Lung (tissue), 12 donors: ENCODE results near the gene KCNAB2. TPM values are rescaled to one million over a fixed set of nuclear protein-coding genes. Genes with fewer than 3 reads are reported as not detected.

Experiments used
- ATAC-seq: fragments of 200-7000 bp; cut with Tn5 transposase; one replicate; pipeline ENCODE4 v1.9.1; 2020; ENCODE audit warnings: moderate number of reproducible peaks; ENCODE audit not compliant: insufficient read depth, low FRiP score
- DNase-seq, 3 donors: peaks; one replicate each; pipeline ENCODE4 v3.0.0-alpha.2; 2013 to 2017
- H3K27ac ChIP-seq, 2 donors: one replicate each; pipeline ENCODE4 v1.5.1; 2013; ENCODE audit warnings: mild to moderate bottlenecking in 2 of 2, moderate library complexity in 2 of 2, control low read depth in 1 of 2, inconsistent platforms in 1 of 2, low read depth in 1 of 2, low read length in 1 of 2
- H3K27me3 ChIP-seq, 3 donors: one replicate each; pipeline ENCODE4 v1.5.1; 2013; ENCODE audit warnings: low read length in 2 of 3; ENCODE audit not compliant: control insufficient read depth in 3 of 3, insufficient read depth in 3 of 3
- H3K36me3 ChIP-seq, 4 donors: one replicate each; pipeline ENCODE4 v1.5.1; 2013; ENCODE audit warnings: low read length in 4 of 4, mild to moderate bottlenecking in 1 of 4, moderate library complexity in 1 of 4; ENCODE audit not compliant: control insufficient read depth in 4 of 4, insufficient read depth in 4 of 4
- H3K4me1 ChIP-seq, 5 donors: one replicate each; pipeline ENCODE4 v1.5.1; 2013; ENCODE audit warnings: low read length in 5 of 5, mild to moderate bottlenecking in 2 of 5, moderate library complexity in 1 of 5; ENCODE audit not compliant: control insufficient read depth in 5 of 5, insufficient read depth in 5 of 5
- H3K4me3 ChIP-seq: one replicate; pipeline ENCODE4 v1.5.1; 2013; ENCODE audit warnings: mild to moderate bottlenecking, control low read depth, moderate library complexity
- H3K9ac ChIP-seq, 2 donors: one replicate each; pipeline ENCODE4 v1.5.1; 2013; ENCODE audit warnings: low read length in 2 of 2, control low read depth in 1 of 2; ENCODE audit not compliant: insufficient read depth in 1 of 2
- H3K9me3 ChIP-seq, 4 donors: one replicate each; pipeline ENCODE4 v1.5.1; 2013; ENCODE audit warnings: low read length in 3 of 4, mild to moderate bottlenecking in 1 of 4, moderate library complexity in 1 of 4; ENCODE audit not compliant: control insufficient read depth in 4 of 4, insufficient read depth in 3 of 4
- WGBS, 2 donors: extraction: QIAGEN DNeasy Blood & Tissue Kit; methylation state at CpG; one replicate each; pipeline ENCODE4 v1.1.7; 2013; 5-methylcytosine and 5-hydroxymethylcytosine counted together
- polyA plus RNA-seq, 2 donors: library from polyadenylated mRNA; stranded (reverse); fragments of 200-250 nt; gene quantifications; one replicate each; pipeline ENCODE4 v1.2.1, GENCODE V29; 2013
- total RNA-seq, 2 donors: library from RNA; depleted of rRNA in 1 of 2; stranded (reverse); fragments of >200 nt in 1 of 2; gene quantifications; one replicate each; pipeline ENCODE4 v1.2.1, GENCODE V29; 2014 to 2021
- TF ChIP-seq, protein P1 (sequence below): IDR thresholded peaks from 2 replicates; pipeline ENCODE4 v1.5.1; 2012; ENCODE audit warnings: mild to moderate bottlenecking; ENCODE audit errors: control extremely low read depth, extremely low read depth
- donor health status: control.
- donor health status: control.
- donor health status: Bipolar disorder and iron deficiency.
- donor health status: healthy.
- donor health status: DM: yes; HTN: yes; CAD: no.

KCNAB2 gene
- total and polyA plus RNA-seq, 4 donors: 13.7 to 86.4 (median 45.5) TPM

DNA sequence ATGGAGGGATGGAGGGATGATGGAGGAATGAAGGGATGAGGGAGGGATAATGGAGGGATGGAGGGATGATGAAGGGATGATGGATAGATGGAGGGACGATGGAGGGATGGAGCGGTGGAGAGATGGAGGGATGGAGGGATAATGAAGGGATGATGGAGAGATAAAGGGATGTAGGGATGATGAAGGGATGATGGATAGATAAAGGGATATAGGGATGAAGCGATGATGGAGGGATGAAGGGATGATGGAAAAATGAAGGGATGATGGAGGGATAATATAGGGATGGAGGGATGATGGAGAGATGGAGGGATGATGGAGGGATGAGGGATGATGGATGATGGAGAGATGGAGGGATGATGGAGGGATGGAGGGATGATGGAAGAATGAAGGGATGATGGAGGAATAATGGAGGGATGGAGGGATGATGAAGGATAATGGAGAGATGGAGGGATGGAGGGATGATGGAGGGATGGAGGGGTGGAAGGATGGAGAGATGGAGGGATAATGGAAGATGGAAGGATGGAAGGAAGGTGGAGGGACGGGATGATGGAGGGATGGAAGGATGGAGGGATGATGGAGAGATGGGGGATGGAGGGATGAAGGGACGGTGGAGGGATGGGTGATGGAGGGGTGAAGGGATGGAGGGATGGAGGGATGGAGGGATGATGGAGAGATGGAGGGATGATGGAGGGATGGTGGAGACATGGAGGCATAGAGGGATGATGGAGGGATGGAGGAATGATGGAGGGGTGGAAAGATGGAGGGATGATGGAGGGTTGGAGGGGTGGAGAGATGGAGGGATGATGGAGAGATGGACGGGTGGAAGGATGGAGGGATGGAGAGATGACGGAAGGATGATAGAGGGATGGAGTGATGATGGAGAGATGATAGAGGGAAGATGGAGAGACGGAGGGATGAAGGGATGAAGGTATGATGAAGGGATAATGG, 62.0 kb downstream of the KCNAB2 start:
- TF ChIP-seq, protein P1, sequence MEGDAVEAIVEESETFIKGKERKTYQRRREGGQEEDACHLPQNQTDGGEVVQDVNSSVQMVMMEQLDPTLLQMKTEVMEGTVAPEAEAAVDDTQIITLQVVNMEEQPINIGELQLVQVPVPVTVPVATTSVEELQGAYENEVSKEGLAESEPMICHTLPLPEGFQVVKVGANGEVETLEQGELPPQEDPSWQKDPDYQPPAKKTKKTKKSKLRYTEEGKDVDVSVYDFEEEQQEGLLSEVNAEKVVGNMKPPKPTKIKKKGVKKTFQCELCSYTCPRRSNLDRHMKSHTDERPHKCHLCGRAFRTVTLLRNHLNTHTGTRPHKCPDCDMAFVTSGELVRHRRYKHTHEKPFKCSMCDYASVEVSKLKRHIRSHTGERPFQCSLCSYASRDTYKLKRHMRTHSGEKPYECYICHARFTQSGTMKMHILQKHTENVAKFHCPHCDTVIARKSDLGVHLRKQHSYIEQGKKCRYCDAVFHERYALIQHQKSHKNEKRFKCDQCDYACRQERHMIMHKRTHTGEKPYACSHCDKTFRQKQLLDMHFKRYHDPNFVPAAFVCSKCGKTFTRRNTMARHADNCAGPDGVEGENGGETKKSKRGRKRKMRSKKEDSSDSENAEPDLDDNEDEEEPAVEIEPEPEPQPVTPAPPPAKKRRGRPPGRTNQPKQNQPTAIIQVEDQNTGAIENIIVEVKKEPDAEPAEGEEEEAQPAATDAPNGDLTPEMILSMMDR: no peak
- no peak for ATAC-seq
- Histone ChIP-seq H3K4me1 (no peaks in the 10 kb centered on the region), H3K27ac (no peak overlapping the region), H3K9me3 (no peaks in the 10 kb centered on the region), H3K9ac (no peak overlapping the region), H3K36me3 (no peaks in the 10 kb centered on the region), H3K27me3 (peaks cover 0 to 6% (median 2%) of the 10 kb centered on the region in 3 donors), H3K4me3 (no peak overlapping the region)
- WGBS, 2 donors: 91% methylated on average over 8 of the region's 8 CpGs
- DNase-seq: no peak

DNA sequence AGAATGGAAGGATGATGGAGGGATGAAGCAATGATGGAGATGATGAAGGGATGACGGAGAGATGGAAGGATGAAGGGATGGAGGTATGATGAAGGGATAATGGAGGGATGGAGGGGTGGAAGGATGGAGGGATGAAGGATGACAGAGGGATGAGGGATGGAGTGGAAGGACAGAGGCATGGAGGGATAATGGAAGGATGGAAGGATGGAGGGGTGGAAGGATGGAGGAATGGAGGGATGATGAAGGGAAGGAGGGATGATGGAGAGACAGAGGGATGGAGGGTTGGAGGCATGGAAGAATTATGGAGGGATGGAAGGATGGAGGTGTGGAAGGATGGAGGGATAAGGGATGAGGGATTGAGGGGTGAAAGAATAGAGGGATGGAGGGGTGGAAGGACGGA, 62.8 kb downstream of the KCNAB2 start:
- Histone ChIP-seq H3K4me1 (no peaks in the 10 kb centered on the region), H3K27ac (no peak overlapping the region), H3K9me3 (no peaks in the 10 kb centered on the region), H3K9ac (no peak overlapping the region), H3K27me3 (peaks cover 0 to 6% (median 0%) of the 10 kb centered on the region in 3 donors), H3K4me3 (no peak overlapping the region), H3K36me3 (no peaks in the 10 kb centered on the region)
- DNase-seq (no peak), ATAC-seq (no peak)
- WGBS, 2 donors: 63 to 74% methylated on average over 2 of the region's 2 CpGs
- TF ChIP-seq, protein P1: no peak

DNA sequence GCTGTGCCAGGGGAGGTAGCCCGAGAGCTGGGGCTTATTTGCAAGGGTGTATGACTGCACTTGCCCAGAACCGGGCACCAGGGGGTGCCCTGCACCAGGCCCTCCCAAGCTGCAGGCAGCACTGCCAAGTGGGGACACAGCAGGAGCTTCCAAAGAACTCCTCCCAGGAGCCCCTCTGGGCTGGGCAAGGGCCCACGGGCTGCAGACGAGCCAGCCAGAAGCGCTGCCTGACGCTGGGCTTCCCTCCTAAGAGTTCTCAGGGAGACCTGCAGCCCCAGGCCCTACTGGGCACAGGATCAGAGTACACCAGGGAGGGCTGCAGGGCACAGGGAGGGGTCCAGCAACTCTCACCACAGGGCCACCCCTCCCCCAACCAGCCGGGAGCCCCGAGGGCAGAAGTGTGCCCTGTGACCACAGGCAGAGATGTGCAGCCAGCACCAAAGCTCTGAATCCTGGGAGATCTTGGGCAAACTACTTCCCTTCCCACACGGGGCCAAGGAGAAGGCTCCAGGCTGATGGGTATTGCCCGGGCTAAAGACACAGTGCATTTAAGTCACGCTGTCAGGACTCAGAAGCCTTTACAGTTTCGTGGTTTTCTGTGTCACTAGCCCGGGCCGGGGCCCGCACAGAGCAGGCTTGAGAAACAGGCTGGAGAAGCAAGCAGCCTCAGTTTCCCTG, 63.4 kb downstream of the KCNAB2 start:
- DNase-seq (peak in 1 of 3 donors; percentile 18), ATAC-seq (no peak)
- H3K4me1 ChIP-seq: no peaks in the 10 kb centered on the region
- H3K36me3 ChIP-seq: no peaks in the 10 kb centered on the region
- H3K27ac ChIP-seq: no peak overlapping the region
- H3K9me3 ChIP-seq: no peaks in the 10 kb centered on the region
- H3K4me3 ChIP-seq: no peak overlapping the region
- WGBS, 2 donors: 39 to 44% methylated on average over 15 of the region's 15 CpGs
- no peak overlapping the region for H3K9ac ChIP-seq
- TF ChIP-seq, protein P1: no peak
- H3K27me3 ChIP-seq: peaks cover 0 to 6% (median 0%) of the 10 kb centered on the region in 3 donors
